LNCaP clone FGC (cell line): ENCODE data around the gene LDLRAD4.

Experiments used
- DNase-seq: peaks from one replicate; pipeline ENCODE4 v3.0.0-alpha.2; 2011; ENCODE audit warnings: low read depth
- H3K4me3 ChIP-seq: 2 replicates; pipeline ENCODE4 v1.5.1; 2011; ENCODE audit warnings: mild to moderate bottlenecking, low read depth, low read length, control low read depth
- CTCF ChIP-seq: IDR thresholded peaks from 2 replicates; pipeline ENCODE4 v1.5.1; 2012; ENCODE audit warnings: mild to moderate bottlenecking; ENCODE audit not compliant: control insufficient read depth, insufficient read depth; ENCODE audit errors: extremely low read depth

Gene LDLRAD4

DNA sequence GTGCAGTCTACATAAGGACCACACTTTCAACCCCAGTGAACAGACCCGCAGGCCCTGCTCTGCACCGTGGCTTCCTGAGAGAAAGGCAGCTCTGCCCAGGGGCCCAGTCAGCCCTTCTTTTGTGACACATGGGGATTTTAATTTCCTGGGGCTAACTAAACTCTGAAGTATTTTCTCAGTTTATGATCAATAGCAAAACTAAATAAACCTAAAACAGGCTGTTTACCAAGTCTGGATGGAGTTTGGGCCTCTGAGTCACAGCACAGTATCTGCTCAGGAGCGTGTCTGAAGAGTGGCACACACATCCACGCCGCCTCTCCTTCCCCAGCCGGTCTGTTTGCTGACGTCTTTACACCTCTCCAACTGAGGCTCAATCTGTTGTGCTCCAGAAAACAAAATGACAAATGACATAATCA is 72.3 kb downstream of the LDLRAD4 start:
- H3K4me3 ChIP-seq = no peak overlapping the region
- no peak for DNase-seq
- TF ChIP-seq CTCF = no peak

DNA sequence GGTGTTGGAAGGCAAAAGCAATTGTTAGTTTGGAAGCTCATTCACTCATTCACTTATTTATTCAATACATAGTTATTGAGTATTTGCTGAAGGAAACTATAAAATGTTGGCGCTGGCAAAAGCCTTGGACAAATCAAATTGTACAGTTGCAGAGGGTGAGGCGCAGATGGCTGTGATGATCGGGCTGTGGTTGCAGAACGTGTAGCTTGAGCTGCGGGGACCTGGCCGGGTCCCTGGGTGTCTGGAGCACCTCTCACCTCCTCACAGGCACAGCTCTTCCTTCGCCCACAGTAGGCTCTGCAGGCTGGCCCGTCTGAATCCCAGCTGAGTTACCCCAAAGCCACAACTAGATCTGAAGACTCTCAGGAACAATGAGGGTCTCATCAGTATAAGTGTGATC is 72.7 kb downstream of the LDLRAD4 start:
- peak; percentile 39 for DNase-seq
- no peak for TF ChIP-seq CTCF
- no peak overlapping the region for H3K4me3 ChIP-seq

DNA sequence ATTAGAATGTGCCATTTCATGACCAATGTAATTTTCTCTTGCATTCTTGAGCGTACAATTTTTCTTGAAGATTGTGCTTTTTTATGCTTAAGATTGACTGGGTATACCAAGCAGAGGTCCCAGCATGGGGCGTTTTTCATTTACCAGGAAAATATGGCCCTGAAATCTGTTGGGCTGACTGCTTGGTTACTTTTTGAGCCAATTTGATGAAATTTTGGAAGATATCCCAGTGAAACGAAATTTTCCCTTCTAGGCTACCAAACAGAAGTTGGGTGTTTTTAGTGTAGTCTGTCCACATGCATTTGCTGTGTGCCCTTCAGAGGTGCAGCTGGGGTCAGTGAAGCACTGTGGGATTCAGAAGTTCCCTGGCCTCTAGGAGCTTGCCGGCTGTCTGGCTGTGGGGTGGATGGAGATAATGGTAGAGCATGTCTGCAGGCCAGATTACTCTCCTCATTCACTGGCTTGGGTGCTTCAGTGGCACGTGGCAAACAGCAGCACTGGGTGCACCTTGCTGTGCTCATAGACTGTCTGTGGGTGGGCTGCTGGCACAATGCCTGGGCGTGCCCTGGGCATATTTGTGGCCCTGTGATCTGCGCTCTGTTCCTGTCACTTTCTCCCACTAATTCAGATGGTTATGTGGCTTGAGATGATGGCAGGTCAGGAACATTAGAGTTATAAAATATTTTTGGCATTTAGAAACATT is 73.3 kb downstream of the LDLRAD4 start:
- TF ChIP-seq CTCF = no peak
- DNase-seq = no peak
- no peak overlapping the region for H3K4me3 ChIP-seq

GRCh38 chr18:13292736-13293135 is 74.2 kb downstream of the LDLRAD4 start:
- no peak for DNase-seq
- H3K4me3 ChIP-seq = no peak overlapping the region
- no peak for TF ChIP-seq CTCF

DNA sequence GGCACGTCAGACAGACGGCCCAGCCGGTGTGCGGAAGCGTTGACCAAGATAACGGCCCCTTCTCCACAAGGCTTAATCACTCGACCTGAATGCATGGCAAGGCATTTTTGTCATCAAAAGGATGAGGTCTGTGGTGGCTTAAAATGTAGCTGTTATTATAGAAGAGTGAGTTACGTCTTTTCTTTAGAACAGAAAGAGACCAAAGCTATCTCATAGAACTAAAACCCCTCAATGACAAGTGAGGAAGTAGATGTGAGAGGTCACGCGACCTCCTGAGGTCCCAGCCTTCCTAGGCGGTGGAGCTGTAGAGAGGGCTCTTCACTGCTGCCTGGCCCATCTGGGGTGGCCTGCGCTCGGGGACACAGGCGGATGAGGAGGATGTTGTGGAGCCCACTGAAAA is 75.7 kb downstream of the LDLRAD4 start:
- DNase-seq = no peak
- no peak for TF ChIP-seq CTCF
- H3K4me3 ChIP-seq = no peak overlapping the region

GRCh38 chr18:13295894-13296293 is 77.3 kb downstream of the LDLRAD4 start:
- no peak for TF ChIP-seq CTCF
- no peak overlapping the region for H3K4me3 ChIP-seq
- no peak for DNase-seq

DNA sequence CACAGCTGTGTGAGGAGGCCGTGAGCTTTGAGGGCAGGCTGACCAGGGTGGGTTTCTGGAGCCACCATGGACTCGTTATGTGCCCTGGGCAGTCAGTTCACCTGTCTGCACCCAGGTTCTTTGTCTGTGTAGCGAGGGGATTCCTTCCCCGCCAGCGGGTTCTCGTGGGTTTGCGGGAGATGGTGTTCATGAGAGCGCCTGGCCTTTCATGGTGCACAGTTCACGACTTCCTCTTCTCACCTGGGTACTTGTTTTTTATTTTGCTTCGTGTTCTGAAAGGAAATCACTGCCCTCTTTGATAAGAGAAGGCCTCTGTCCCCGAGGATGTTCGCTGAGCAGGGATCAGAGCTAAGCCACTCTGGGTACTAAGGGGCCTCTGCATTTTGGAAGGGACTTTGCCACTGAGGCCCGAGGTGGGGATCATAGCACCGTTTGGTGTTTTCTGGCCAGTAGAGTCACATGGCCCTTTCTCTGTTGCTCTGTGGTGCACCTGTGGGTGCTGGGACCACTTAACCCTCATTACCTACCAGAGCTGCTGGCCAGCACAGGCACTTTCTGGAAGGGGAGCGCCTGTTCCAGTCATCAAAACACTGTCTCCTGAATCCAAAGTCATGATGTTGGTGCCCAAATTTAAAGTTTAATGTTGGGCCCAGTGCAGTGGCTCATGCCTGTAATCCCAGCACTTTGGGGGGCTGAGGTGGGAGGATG is 78.5 kb downstream of the LDLRAD4 start:
- DNase-seq = no peak
- no peak overlapping the region for H3K4me3 ChIP-seq
- no peak for TF ChIP-seq CTCF
